ENCODE data around the gene MRPL9.
A peak's percentile ranks its signal among the peaks of the same experiment; 100 is the strongest.

Gene MRPL9

DNA sequence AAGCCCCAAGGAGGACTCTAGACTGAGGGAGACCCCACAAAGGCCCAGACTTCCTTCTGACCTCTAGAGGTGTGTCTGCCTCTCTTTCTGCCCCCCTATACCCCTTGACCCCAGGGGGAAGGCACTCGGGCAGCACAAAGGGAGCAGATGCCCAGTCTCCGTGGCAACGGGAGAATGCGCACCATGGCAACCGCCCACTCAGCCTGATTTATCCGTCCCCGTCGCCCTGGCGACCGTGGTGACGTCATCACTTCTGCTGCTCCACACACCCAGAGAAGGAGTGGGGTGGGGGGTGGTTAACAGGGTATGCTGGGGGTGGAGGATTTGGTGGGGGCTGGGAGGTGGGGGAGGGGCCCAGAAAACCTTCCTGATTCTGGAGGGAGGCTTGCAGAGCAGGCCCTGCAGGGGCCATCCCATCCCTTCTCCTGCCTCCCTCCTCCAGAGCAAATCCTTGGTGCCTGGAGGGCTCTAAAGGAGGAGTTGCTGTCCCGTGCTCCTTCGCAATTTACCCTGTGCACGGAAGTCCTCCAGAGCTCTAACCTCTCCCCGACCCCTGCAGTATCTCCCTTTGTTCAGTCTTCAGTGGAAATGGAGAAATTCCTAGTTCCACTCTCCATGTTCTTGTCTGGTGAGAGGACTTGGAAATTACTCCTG, 53.0 kb downstream of the MRPL9 start:
- peak; percentile 29 to 33 for DNase-seq

Measured in cerebellar nuclear complex (tissue), 1 donor.